CD4-positive, alpha-beta T cell treated with Interleukin-15 for 1 hour (primary cell): Measurements from ENCODE around the gene IGFBP6.
"Not testable (repeated sequence)": the region's sequence is repeated elsewhere in the genome, so short reads cannot be mapped to it uniquely, and the experiment has no call there.

Experiments used
- DNase-seq: peaks from one replicate; pipeline ENCODE4 v3.0.0-alpha.2; 2020

IGFBP6 gene

DNA sequence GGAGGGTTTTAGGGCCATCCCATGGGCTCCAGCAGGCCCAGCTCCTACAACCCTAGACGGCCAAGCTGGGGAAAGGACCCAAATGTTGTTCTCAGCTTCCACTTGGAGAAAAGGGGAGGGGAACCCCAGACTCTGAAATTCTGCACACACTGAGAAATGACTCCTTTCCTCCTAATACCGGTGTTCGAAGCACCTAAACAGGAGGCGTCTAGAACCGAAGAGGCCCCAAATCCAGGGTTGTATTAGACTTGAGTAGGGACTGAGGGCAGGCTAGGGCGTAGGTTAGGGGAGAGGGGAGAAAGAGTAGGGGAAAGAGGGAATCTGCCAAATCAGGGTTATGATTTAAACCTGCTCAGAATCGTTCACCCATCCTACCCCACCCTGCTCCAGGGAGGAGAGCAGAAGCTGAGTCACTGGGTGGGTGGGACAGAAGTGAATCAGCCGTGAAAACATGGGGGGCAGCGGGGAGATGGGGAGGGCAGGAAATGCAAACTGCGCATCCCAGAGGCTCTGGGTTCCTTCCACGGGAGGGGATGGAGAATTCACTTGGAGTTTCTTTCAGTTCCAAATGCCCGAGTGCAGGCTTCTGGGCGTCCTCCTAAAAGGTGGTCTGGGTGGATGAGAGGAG lies 1.0 kb downstream of the IGFBP6 start:
- DNase-seq = no peak

GRCh38 chr12:53099071-53099882 lies 1.8 kb downstream of the IGFBP6 start:
- DNase-seq = peak; percentile 84

- no peak for DNase-seq
These were observed 3.1 kb downstream of the IGFBP6 start for GRCh38 chr12:53100466-53101151.

GRCh38 chr12:53101266-53101665 lies 3.8 kb downstream of the IGFBP6 start:
- no peak for DNase-seq

DNA sequence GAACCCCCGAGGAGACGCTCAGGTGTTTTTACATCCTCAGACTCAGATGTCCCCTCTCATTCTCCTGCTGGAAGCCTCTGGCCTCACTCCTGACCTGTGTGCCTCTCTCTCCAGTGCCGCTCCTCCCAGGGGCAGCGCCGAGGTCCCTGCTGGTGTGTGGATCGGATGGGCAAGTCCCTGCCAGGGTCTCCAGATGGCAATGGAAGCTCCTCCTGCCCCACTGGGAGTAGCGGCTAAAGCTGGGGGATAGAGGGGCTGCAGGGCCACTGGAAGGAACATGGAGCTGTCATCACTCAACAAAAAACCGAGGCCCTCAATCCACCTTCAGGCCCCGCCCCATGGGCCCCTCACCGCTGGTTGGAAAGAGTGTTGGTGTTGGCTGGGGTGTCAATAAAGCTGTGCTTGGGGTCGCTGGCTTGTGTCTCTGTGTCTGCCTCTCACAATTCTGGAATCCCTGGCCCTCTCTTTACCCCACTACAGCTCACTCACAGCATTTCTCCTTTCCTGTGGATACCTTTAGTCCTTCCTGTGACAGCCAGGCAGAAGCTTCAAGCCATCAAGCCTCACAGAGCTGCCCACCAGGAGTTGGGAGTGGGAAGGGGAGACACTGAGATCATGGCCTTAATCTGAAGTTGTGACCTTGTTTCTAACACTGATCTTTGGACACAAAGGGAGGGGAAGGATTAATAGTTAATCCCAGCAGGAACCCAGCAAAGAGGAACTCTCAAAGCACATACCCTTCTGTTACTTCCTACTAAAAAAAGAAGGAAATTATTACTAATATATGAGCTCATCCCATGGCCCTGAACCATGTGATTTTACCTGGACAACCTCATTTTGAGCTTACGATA lies 4.7 kb downstream of the IGFBP6 start:
- DNase-seq = no peak

- DNase-seq = peak; percentile 26
These were observed 5.7 kb downstream of the IGFBP6 start, which contains the start of gene SOAT2 for GRCh38 chr12:53102883-53103807. Gene SOAT2 (plus strand): TSS chr12:53103486. CDS start chr12:53103578, 92 bp downstream.

DNA sequence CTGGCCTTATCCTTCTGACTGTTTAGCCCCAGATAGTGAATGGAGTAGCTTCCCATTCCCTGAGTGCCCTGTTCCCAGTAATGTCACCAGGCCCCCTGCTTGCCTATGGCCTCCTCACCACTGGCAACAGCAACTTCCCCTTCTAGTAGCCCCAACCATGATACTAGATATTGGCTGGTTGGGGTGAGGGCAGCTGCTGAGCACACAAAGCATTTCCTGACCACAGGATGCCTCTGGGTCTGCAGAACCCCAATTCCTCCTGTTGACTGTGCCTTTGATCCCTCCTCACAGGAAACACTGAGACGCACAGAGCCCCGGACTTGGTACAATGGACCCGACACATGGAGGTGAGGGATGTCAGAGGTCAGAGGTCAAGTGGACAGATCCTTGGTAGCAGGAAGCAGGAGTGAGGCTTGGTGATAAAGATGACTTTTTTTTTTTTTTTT lies 6.4 kb downstream of the IGFBP6 start:
- no peak for DNase-seq

DNA sequence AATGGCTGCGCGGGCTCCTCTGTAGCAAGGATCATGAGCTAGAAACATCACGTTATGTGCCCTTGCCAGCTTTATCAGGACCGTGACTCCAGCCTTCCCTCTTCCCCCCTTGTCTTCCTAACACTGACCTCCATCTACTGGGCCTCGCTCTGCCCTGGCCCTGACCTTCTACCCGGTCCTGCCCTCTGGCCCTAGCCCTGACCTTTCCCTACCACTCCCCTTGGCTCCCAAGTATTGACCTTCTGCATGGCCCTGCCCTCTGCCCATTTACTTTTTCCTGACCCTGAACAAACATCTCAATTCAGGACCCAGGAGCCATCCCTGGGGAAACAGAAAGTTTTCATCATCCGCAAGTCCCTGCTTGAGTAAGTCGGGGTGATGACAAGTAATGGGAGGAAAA lies 7.8 kb downstream of the IGFBP6 start:
- DNase-seq = no peak

DNA sequence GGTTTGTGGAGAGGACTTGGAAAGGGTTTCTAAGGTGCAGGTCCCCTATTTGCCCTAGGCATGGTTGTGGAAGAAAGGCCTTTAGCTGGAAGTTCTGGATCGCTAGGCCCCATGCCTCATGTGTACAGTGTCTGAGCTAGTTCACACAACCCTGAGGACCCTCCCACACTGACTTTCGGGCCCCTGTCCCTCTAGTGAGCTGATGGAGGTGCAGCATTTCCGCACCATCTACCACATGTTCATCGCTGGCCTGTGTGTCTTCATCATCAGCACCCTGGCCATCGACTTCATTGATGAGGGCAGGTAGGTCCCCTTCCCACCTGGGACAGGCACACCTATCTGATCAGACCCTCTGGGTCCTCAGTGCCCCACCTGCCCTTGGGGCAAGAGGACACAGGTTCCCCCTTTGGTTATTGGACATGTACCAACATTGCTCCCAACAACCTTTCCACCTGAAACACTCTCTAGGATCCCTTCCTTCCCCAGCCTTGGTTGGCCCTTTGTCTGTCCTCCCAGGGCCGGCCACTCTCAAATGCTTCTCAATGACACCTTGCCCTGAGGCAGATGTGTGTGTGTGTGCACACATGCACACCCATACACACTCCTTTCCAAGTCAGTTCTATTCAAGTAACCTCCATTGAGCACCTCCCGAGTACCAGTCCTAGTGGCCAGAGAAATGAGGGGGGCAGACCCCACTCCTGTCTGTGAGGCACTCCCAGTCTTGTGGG lies 8.4 kb downstream of the IGFBP6 start:
- DNase-seq = no peak

GRCh38 chr12:53107122-53107521 lies 9.7 kb downstream of the IGFBP6 start:
- no peak for DNase-seq

- not testable (repeated sequence) for DNase-seq
These were observed 15.0 kb downstream of the IGFBP6 start for GRCh38 chr12:53112431-53112830.

GRCh38 chr12:53113136-53113705 lies 15.8 kb downstream of the IGFBP6 start:
- no peak for DNase-seq

GRCh38 chr12:53113951-53114350 lies 16.5 kb downstream of the IGFBP6 start:
- DNase-seq = no peak

GRCh38 chr12:53115112-53115890 lies 17.8 kb downstream of the IGFBP6 start:
- DNase-seq = no peak

DNA sequence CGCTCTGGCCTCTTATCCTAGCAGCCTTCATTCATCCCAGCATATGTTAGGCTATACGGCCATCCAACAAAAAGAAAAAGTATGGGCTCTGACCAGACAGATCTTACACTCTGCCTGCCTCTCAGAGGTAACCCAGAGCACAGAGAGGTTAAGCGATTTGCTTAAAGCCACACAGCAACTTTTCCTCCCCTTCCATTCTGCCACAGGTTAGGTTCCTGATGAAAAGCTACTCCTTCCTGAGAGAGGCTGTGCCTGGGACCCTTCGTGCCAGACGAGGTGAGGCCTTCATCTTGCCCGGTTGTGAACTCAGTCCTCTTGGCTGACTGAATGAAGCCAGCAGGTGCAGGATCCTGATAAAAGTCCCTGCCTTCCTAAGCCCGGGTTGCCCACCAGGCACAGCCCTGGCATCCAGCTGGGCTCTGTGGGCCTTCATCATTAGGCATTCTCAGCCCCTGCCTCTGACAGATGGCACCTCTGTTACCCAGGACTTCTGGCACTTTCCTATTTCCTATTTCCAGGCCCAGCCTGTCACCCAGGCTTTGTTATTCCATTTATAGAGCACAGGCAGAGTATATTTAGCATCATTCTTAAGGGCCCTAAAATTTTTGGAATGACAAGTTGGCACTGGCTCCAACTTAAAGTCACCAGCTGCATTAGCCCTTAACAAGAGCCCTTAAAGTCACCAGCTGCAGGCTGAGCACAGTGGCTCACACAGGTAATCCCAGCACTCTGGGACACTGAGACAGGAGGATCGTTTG lies 18.6 kb downstream of the IGFBP6 start:
- no peak for DNase-seq

DNA sequence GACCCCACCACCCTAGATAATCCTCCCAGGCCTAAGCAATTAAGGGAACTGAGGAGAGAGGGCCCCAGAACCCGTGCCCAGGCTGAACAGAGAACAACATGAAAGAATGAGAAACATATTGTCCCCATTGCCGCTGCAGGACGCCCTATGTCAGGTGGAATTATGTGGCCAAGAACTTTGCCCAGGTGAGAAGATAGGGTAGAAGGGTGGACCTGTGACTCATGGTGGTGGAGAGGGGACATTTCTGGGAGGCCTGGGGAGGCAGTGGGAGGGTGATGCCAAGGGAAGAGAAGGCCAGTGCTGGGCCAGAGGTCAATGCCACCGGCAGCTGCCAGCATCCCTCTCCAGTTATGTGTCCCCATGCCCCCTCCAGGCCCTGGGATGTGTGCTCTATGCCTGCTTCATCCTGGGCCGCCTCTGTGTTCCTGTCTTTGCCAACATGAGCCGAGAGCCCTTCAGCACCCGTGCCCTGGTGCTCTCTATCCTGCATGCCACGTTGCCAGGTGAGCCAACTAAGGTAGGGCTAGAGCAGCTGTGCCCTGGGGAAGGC lies 21.4 kb downstream of the IGFBP6 start:
- DNase-seq = no peak

DNA sequence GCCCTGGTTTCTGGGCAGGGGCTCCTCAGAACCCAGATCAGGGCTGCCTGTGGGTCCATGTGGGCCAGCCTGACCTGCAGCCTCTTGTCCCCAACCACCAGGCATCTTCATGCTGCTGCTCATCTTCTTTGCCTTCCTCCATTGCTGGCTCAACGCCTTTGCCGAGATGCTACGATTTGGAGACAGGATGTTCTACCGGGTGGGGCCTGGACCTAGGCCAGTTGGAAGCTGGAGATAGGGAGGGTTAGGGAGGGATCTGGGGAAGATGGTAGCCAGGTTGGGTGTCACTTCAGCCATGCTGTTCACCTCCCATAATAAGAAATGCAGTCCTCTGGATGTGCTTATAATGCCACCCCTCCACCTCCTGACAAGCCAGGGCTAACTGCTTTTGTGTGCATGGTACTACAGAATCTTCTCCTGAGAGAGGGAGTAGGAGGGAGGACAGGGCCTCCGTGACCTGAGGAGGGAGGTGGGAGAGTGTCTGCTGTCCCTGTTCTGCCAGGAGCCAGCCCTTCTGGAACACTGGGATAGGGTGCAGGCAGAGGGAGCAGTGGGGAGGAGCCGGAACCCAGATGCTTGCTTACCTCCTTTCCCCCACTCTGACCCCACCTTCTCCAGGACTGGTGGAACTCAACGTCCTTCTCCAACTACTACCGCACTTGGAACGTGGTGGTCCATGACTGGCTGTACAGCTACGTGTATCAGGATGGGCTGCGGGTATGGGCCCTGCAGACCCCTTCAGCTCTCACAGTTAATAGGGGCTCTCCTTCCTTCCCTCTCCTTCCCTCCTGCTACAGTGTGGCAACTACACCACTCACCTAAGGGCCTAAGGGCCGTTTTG lies 23.4 kb downstream of the IGFBP6 start:
- no peak for DNase-seq
